Activated T-cell treated with anti-CD3 and anti-CD28 coated beads for 1 hour (primary cell): ENCODE data around the gene MARCKSL1.
"Not testable (repeated sequence)": the region's sequence is repeated elsewhere in the genome, so short reads cannot be mapped to it uniquely, and the experiment has no call there.

Experiments used
- DNase-seq: peaks from one replicate; pipeline ENCODE4 v3.0.0-alpha.2; 2020; ENCODE audit warnings: low read depth

The MARCKSL1 gene, protein sequence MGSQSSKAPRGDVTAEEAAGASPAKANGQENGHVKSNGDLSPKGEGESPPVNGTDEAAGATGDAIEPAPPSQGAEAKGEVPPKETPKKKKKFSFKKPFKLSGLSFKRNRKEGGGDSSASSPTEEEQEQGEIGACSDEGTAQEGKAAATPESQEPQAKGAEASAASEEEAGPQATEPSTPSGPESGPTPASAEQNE

DNA sequence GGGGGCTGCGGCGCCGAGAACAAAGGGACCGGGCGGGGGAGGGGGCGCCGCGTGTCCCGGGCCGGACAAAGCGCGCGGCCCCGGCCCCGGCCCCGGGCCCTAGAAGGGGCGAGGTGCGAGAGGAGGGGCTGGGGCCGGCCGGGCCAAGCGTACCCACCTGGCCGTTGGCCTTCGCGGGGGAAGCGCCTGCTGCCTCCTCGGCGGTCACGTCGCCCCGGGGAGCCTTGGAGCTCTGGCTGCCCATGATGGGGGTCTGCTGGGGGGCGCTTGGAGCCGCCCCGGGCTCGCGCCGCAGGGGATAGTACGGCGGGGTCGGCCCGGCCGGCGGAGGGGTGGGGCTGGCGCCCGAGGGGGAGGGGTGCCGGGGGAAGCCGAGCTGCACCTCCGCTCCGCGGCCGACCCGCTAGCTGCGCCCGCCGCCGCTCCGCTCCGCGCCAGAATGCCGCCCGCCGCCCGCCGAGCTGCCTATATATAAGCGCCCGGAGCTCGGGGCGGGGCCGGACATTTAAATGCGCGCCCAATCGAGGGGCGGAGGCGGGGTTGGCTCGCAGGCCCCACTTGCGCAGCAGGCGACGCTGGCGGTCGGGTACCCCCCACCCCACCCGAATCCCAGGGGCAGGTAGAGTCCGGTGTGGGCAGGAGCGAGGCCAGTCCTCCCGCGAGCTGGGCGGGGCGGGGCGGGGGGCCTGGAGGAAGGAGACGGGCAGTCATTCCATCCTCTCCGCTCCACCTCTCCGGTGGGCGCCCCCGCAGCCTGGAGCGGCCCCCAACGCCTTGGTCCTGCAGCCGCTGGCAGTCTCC is at the start of gene MARCKSL1:
Gene MARCKSL1 (minus strand): TSS at position 444 of the 801 bp plus-strand sequence. CDS start 200 bp downstream, at position 244.
- peak; percentile 85 for DNase-seq

DNA sequence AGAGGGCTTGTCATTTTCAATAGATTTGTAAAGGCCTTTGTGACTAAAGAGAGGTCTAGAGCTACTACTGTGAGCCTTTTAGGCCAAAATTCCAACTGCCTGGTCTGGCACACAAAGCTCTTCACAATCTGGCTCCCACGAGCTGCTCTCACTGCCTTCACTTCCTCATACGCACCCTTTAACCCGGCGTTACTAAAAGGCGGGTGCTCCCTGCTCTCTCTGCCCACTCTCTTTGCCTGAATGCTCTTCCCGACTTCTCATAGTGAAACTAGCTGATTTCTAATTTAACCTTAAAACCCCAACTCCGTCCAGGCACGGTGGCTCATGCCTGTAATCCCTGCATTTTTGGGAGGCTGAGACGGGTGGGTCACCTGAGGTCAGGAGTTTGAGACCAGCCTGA is 44.0 kb upstream of the MARCKSL1 start:
- no peak for DNase-seq

DNA sequence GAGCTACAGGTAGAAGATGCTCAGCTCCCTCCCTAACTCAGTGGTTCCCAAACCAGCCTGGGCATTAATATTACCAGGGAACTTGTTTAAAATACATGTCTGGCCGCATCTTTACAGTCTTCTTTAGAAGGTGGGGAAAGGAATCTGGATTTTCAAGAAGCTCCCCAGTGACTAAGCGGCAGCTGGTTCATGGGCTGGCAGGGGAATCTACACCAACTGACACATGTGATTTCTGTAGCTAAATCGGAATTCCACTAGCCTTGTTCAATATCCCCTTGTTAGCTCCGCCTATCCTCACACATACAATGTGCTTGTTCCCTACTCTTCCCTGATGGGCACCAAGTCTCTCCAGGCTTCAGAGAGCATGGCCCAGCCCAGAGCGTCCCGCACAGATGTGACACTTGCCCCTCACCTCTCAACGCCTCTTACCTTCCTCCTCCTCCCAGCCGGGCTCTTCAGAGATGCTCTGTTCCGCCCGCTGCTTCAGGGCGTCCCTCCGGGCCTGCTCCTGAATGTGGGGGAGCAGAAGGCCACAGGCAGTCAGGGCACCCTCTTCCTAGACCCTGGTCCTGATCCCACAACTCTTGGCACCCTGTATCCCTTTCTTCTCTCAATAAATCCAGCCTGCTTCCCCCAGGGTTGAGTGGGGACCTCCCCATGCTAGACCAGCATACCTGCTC is 41.6 kb upstream of the MARCKSL1 start:
- DNase-seq, result no peak

DNA sequence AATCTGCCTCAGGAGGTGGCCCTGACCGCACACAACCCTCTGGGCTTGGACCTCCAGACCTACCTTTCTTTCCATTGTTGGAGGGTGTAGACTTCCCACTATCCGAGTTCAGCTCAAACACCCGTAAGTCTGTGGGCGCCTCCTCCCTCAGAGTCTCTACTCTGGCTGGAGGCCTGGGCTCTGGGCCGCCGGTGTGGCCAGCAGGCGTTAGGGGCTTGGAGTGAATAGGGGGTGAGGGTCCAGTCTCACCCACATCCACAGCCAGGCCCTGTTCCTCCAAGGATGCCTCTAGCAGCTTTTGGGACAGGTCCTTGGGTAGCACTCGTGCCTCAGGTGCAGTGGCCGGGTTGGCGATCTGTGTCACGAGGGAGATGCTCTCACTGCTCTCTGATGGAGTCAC is 40.2 kb upstream of the MARCKSL1 start:
- no peak for DNase-seq

DNA sequence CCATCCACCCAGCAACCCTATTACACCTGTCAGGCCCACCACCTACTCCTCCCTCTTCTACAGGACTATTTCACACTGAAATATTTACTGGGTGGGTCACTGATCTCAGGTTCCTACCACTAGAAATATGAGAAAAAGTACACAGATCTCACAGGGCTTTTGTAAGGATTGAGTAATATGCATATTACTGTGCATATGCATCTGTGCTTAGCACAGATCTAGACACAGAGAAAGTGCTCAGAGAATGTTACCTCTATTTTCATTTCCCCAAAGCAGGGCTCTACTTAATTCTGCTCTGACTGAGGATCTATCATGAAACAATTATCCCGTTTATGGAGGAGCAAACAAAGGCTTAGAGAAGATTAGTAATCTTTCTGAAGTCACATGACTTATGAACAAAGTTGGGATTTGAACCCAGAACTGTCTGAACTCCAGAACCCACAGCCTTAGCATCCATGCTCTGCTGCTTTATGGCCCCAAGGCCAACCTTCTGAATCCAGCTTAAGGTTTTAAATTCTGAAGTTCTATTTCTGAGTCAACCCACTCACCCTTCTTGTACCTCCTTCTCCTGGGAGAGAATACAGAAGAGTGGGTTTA is 38.1 kb upstream of the MARCKSL1 start:
- DNase-seq, result no peak

DNA sequence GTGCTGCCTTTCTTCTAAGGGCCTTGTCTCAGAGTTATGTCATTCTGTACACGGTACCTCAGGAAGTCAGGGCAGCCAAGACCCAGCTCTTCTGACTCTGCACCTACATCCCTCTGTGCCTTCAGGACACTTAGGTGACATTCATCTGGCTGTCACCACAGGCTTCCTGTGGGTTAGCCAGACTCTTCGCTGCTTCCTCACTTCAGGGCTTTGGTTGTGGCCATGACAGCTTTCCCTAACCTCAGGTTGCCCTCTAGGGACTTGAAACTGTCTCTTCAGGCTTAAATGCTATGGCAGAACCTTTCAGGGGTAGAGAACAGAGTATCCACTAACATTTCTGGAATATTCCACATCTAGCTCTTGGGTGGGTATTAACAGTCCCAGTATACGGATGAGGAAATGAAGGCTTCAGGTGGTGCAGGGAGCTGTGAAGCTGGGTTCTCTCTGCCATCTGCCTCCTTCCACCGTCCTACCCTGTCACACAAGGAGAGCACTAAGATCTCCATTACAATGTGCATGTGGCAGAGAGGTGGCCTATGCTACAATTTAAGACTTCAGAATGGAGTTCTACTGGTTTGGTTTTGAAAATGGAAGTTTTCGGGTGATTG is 36.2 kb upstream of the MARCKSL1 start:
- no peak for DNase-seq

DNA sequence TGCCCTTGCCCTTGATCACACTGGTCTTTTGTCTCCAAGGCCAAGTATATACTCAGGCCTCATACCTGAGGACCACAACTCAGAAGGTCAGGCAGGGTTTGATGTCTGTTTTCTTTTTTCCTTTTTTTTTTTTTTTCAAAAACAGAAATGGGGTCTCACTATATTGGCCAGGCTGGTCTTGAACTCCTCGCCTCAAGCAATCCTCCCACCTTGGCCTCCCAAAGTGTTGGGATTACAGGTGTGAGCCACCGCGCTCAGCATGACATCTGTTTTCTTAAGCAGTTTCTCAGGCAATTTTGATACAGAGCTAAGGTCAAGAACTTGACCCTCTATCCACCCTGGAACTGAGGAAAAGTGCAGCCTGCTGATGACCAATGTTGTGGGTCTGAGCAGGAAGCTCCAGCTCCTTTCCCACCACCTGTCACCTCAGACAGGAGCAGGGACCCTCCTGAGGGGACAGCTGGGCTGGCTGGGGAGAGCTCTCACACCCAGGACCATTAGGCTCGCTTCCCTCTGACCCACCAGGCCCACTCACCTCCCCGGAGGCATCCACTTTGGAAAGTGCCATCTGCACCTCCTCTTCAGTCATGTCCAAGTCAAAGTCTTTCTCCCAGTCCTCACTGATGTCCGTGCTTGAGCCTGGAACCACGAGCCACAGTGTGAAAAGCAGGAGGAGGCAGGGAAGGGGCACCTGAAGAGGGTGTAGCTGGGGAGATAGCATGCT is 32.0 kb upstream of the MARCKSL1 start:
- no peak for DNase-seq

DNA sequence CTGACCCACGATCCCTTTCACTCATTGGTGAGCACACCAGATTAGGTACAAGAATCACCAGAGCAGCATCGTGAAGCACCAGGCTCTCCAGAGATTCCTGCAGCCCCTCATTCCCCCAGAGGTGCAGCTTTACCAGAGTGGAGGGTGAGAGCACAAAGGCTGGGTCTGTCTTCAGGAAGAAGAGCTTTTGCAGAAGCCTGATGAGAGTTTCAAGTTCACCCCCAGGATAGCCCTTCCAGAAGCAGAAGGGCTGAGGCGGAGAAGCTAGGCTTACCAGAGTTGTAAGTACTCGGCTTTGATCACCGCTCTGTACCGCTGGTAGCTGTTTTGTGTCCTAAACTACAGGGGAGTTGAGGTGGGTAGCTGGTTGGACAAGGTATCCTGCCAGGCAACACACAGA is 29.4 kb upstream of the MARCKSL1 start:
- no peak for DNase-seq

DNA sequence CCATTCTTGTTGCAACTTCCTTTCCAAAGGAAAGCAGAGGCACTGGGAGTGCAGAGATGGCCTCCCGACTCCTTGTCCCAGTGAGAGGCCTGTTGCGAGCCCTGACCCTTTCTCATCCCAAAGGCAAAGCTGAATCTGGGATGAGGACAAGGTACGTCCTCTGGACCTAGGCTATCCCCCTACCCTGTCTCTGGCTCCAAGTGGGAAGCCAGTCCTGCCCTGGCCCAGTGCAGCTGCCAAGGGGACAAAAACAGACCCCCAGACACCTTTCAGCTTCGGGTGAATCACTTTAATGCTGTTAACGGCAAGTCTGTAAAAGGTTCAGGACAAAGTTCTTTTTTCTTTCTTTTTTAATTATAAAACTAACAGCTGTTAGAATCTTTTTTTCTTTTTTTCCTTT is 28.8 kb upstream of the MARCKSL1 start:
- DNase-seq, result no peak

DNA sequence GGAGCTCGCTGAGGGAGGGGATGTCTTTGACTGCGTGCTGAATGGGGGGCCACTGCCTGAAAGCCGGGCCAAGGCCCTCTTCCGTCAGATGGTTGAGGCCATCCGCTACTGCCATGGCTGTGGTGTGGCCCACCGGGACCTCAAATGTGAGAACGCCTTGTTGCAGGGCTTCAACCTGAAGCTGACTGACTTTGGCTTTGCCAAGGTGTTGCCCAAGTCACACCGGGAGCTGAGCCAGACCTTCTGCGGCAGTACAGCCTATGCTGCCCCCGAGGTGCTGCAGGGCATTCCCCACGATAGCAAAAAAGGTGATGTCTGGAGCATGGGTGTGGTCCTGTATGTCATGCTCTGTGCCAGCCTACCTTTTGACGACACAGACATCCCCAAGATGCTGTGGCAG is 27.7 kb upstream of the MARCKSL1 start:
- DNase-seq, result no peak

DNA sequence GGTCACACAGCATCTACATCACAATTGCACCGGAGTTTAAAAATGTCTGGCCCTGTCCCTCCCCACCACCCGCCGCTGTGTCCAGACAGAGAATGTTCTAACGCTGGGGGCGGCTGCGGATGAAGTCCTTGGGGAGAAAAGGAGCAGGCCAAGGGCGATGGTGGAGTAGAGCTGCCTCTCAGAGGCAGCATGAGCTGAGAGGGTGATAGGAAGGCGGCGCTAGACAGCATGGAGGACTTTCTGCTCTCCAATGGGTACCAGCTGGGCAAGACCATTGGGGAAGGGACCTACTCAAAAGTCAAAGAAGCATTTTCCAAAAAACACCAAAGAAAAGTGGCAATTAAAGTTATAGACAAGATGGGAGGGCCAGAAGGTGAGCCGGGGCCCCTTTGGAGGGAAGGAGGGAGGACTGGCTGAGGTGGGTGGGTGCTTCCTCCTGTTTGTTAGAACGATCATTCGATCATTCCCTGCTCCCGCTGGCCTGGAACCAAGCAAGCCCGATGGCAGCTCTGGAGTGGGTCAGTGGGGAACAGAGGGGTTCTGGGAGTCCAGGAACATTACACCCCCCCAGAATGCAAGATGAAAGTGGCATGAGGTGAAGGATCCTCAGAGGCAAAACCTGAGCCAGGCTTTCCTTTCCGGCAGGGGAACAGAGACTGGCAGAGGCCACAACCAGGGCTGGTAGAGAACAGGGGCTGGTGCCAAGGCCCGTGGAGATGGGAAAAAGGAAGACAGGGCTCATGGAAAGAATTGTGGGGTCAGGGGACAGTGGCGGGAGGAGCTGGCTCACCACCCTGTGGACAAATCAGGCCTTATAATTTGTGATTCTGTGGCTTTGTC is 26.7 kb upstream of the MARCKSL1 start, which contains the start of the genes FAM229A and TSSK3:
Gene FAM229A (minus strand): TSS at position 12 of the 840 bp plus-strand sequence. CDS start 394 bp downstream, outside the sequence.
Gene TSSK3 (plus strand): TSS at position 66 of the 840 bp plus-strand sequence. CDS start 163 bp downstream, at position 229.
- no peak for DNase-seq

DNA sequence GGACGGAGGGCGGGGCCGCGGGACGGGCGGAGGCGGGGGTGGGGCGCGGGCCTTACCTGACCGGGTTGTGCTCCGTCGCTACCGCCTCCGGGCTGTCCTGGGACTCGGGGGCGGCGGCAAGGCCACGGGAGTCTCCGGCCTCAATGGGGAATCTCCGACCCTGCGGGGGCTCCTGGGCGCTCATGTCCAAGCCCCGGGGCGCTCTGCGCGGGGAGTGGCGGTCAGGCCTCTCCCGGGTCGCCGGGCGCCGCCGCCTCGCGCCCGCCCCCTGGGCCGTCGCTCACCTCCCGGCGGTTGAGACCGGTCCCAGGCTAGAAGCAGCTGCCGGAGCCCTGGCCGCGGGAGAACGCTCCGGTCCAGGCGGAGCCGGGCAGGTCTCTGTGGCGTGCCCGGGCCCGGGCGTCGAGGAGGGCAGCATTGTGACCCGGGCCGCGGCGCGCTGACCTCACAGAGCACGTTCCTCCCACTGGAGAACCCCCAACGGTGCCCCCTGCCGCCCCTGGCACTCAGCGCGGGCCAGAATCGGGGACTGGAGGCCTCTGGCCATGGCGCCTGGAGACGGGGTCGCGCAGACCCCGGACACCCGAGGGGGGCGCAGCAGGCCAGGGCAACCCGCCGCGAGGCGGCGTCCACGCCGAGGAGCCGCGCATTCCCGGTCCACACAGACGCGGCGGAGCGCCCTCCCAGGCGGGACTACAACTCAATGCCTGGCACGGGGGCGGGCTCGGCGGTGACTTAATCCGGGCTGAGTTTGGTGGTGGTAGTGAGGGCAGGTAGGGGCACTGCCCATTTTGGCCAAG is 25.8 kb upstream of the MARCKSL1 start:
- DNase-seq, result no peak

DNA sequence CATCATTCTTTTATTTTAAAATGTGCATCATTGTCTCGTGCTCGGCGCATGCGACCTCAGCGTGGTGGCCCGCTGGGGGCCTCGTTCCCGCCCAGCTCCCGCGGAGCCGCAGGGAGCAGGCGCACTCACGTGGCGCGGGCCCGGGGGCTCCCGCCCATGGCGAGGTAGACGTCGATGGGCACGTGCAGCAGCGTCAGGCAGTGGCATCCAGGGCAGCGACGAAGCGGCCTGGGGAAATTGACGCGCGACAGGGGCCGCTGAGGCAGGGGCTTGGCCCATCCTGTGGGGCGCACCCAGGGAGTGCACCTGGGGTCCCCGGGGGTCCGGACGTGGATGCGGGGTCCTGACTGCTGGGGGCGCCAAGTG is 25.3 kb upstream of the MARCKSL1 start:
- DNase-seq, result no peak

DNA sequence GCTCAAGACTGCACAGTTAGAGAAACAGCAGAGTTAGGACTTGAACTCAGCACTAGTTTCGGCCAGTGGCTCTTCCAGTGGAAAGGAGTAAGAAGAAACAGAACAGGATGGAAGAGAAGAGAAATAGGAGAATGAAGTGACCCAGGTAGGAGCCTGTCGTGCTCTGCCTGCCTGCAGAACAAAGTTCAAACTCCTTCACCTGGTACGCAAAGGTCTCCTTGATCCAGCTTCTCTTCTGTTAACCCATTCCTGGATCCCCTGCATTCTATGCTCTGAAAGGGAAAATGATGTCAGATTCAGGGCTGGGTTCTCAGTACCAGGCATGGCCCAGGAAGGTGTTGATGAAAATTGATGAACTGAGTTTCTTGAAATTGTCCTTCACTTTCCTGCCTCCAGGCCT is 22.4 kb upstream of the MARCKSL1 start:
- no peak for DNase-seq

DNA sequence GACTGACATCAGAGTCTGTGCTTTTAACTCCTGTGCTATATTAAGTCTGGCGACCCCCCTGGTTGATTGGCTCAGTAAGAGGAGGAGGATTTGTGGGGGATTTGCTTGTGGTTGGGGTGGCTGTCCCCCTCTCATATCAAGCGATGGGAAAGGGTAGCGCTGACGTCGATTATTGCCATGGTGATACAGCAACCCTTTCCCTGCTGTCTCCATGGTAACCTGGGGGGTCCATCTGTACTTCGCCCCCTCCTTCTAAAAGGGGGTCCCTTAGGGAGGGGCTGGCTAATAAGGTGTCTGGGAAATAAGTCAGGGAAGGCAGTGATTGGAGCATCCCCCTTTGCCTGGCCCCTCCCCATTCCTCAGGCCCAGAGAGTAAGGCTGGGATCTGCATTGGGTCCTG is 21.6 kb upstream of the MARCKSL1 start:
- no peak for DNase-seq

DNA sequence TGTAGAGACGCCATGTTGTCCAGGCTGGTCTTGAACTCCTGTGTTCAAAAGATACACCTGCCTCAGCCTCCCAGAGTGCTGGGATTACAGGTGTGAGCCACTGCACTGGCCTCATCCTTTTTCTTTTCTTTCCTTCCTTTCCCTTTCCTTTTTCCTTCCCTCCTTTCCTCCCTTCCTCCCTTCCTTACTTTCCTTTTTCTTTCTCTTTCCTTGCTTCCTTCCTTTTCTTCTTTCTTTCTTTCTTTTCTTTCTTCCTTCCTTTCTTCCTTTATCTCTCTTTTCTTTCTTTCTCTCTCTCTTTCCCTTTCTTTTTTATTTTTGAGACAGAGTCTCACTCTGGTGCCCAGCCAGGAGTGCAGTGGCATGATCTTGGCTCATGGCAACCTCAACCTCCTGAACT is 20.4 kb upstream of the MARCKSL1 start:
- DNase-seq, result no peak

DNA sequence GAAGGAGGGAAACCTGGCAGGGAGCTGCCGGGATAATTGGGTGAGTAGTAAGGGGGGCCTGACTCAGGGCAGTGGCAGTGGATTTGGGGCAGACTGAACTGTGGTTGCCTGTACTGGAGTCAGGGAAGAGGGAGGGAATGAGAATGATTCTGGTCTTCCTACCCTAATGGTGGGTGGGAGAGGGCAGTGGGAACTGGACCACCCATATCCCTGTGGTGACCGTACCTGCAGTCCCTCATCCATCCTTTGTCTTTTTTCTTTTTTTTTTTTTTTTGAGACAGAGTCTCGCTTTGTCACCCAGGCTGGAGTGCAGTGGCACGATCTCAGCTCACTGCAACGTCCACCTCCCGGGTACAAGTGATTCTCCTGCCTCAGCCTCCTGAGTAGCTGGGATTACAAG is 19.7 kb upstream of the MARCKSL1 start:
- not testable (repeated sequence) for DNase-seq

DNA sequence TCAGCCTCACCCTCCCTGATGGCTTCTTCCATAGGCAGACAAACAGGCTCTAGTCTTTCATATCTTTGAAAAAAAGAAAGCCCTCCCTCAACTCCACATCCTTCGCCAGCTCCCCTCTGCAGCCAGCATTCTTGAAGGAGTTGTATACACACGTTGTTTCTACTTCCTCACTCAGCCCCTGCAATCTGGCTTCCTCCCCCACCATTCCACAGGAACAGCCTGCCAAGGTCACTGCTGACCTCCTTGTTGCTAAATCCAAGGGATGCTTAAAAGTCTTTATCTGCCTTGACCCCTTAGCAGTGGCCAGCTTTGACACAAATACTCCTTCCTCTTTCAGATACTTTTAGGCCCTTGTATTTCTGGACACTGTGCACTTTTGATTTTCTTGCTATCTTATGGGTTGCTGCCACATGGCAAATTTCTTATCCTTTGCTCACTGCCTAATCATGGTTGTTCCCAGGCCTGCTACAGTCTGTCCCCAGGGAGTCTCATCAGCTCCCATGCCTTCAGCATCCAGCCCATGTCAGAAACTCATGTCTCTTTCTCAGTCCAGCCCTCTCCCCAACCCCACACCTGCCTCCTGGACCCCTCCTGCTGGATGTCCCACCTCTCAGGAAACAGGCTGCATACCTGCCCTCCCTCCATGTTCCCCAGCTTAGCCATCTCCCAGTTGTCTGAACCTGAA is 18.0 kb upstream of the MARCKSL1 start:
- no peak for DNase-seq

DNA sequence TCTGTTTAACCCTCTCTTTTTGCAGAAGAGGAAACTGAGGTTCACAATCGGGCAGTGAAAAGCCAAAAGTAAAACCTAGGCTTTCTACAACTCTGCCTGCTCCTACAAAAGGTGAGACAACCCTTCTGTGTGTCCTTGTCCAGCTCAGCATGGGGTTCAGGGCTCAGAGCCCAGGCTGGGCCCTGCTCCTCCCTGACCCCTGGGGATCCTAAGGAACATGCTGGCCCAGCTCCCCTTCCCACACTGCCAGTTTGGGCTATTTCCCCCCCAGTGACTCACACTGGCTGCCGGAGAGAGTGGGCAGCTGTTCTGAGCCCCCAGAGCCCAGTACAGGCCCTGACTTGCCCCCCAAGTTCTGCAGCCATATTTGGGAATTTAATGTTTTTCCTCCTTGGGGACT is 17.4 kb upstream of the MARCKSL1 start:
- DNase-seq, result no peak
